Right atrium auricular region (tissue), 2 donors: ENCODE results near the gene SHLD1. TPM values are rescaled to one million over a fixed set of nuclear protein-coding genes. Genes with fewer than 3 reads are reported as not detected.

Source experiments
- DNase-seq: peaks from one replicate; pipeline ENCODE4 v3.0.0-alpha.2; 2019; ENCODE audit warnings: low spot score
- H3K27ac ChIP-seq, 2 donors: fragments of 200-600 bp; sonication (generic); 1 replicate in 1 of 2; 2 replicates in 1 of 2; pipeline ENCODE4 v1.5.1; 2016 to 2019
- H3K27me3 ChIP-seq, 2 donors: fragments of 200-600 bp; sonication (generic); one replicate each; pipeline versions ENCODE4 v1.5.1 to v1.6.0; 2017 to 2019
- H3K36me3 ChIP-seq: fragments of 200-600 bp; sonication (generic); one replicate; pipeline ENCODE4 v1.5.1; 2016
- H3K4me1 ChIP-seq, 2 donors: fragments of 200-600 bp; sonication (generic); one replicate each; pipeline versions ENCODE4 v1.5.1 to v1.6.0; 2017 to 2019
- H3K4me3 ChIP-seq, 2 donors: fragments of 200-600 bp; sonication (generic); 1 replicate in 1 of 2; 2 replicates in 1 of 2; pipeline ENCODE4 v1.5.1; 2017 to 2019; ENCODE audit warnings: mild to moderate bottlenecking in 1 of 2, moderate library complexity in 1 of 2
- H3K9me3 ChIP-seq, 2 donors: fragments of 200-600 bp; sonication (generic); one replicate each; pipeline ENCODE4 v1.5.1; 2019
- total RNA-seq, 2 donors: library from RNA; depleted of rRNA; stranded (reverse); fragments of >200 nt; gene quantifications; one replicate each; pipeline ENCODE4 v1.1.0, GENCODE V29; 2016
- TF ChIP-seq, protein P1 (sequence below), 2 donors: fragments of 200-600 bp; sonication (generic); IDR thresholded peaks; one replicate each; pipeline ENCODE4 v1.5.1; 2019; ENCODE audit warnings: antibody characterized with exemption in 2 of 2

The SHLD1 gene
- total RNA-seq, 2 donors from 2014 or later: 4.7 to 9.6 TPM

DNA sequence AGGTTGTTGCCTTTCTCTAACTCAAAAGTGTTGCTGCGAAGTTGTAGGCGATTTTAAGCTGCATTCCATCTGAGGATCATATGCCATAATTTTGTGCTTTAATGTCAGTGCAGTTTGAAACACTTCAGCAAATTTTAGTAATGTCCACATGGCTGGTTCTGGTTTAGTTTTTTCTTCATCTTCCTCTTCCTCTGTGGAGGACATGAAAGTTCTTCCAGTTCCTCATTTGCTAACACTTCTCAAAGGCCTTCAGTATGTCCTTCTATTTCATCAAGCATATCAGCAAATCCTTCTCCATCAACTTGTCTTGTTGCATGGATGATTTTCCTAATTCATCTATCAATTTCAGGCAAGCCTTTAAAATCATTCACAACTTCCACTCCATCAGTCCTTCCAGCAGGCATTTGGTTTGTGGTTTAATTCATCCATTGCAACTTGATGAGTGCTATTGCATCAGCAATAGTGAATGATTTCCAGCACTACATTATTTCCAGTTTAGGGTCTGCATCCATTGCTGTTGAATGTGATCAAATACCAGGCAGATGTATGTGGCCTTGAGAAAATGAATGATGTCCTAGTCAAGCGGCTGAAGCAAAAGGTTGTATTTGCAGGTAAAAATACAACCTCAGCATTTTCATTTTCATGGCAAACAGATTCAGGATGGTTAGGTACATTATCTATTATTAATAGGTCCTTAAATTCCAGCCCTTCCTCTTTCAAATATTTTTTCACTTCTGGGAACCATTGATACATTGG is 20.2 kb downstream of the SHLD1 start:
- no peak for DNase-seq
- TF ChIP-seq, protein P1, sequence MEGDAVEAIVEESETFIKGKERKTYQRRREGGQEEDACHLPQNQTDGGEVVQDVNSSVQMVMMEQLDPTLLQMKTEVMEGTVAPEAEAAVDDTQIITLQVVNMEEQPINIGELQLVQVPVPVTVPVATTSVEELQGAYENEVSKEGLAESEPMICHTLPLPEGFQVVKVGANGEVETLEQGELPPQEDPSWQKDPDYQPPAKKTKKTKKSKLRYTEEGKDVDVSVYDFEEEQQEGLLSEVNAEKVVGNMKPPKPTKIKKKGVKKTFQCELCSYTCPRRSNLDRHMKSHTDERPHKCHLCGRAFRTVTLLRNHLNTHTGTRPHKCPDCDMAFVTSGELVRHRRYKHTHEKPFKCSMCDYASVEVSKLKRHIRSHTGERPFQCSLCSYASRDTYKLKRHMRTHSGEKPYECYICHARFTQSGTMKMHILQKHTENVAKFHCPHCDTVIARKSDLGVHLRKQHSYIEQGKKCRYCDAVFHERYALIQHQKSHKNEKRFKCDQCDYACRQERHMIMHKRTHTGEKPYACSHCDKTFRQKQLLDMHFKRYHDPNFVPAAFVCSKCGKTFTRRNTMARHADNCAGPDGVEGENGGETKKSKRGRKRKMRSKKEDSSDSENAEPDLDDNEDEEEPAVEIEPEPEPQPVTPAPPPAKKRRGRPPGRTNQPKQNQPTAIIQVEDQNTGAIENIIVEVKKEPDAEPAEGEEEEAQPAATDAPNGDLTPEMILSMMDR (IDR thresholded peaks at IDR 0.05): no peak

DNA sequence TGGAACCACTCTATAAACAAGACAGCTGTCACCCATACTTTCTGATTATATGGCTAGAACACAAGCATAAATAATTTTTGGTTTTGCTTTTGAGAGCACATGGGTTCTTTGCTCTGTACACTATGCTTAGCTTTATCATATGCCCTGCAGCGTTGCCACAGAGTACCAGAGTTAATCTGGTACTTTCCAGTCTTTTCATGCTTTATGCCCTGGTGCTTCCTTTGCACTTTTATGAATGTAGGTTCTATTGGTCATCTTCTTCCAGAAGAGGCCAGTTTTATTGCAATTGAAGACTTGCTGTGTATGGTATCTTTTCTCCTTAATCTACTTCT is 20.8 kb downstream of the SHLD1 start:
- Histone ChIP-seq H3K4me3 (no peak overlapping the region), H3K9me3 (no peaks in the 10 kb centered on the region), H3K27ac (no peak overlapping the region), H3K4me1 (peaks cover 0 to 4% of the 10 kb centered on the region in 2 donors), H3K36me3 (peaks cover 7% of the 10 kb centered on the region), H3K27me3 (no peaks in the 10 kb centered on the region)
- DNase-seq: no peak
- TF ChIP-seq, protein P1 (IDR thresholded peaks at IDR 0.05): no peak

More for the DNA sequence above, 20.2 kb downstream of the SHLD1 start:
- H3K36me3 ChIP-seq: peaks cover 7% of the 10 kb centered on the region
- H3K27me3 ChIP-seq: no peaks in the 10 kb centered on the region
- peaks cover 0 to 4% of the 10 kb centered on the region in 2 donors for H3K4me1 ChIP-seq
- H3K4me3 ChIP-seq: no peak overlapping the region
- no peaks in the 10 kb centered on the region for H3K9me3 ChIP-seq
- H3K27ac ChIP-seq: no peak overlapping the region

DNA sequence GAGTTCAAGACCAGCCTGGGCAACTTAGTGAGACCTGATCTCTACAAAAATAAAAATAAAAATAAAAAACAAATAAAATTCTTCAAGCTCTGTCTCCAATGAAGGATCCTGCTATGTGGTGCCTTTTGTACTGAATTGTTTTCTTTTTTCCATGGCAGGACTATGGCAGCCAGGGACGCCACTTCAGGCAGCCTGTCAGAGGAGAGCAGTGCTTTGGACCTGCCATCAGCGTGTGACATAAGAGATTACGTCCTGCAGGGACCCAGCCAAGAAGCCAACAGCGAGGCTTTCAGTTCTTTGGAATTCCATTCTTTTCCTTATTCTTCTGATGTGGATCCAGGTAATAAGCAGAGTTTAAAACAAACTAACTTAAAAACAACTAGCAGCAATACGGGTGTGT is 22.5 kb downstream of the SHLD1 start:
- Histone ChIP-seq H3K27me3 (no peaks in the 10 kb centered on the region), H3K27ac (peak overlapping the region; percentile 17 to 44), H3K36me3 (peaks cover 10% of the 10 kb centered on the region), H3K9me3 (no peaks in the 10 kb centered on the region), H3K4me3 (no peak overlapping the region), H3K4me1 (no peaks in the 10 kb centered on the region)
- DNase-seq: no peak
- TF ChIP-seq, protein P1 (IDR thresholded peaks at IDR 0.05): no peak

DNA sequence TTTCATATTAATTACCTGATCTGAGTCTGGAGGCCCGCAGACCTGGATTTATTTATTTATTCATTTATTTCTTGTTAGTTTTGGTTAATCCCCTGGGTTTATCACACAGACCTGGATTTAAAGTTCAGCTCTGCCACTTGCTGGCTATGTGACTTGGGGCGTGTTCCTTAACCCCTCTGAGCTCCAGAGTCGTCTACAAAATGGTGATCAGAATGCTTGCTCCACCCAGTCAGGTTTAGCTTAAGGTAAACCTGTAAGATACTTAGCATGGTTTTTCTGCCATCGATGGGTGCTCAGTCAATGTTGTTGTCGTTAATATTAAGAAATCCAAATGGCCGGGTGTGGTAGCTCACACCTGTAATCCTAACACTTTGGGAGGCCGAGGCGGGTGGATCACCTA is 23.4 kb downstream of the SHLD1 start:
- no peak for DNase-seq
- no peaks in the 10 kb centered on the region for H3K4me1 ChIP-seq
- H3K27me3 ChIP-seq: no peaks in the 10 kb centered on the region
- peaks cover 12% of the 10 kb centered on the region for H3K36me3 ChIP-seq
- H3K4me3 ChIP-seq: no peak overlapping the region
- peak overlapping the region; percentile 17 to 44 for H3K27ac ChIP-seq
- no peaks in the 10 kb centered on the region for H3K9me3 ChIP-seq
- TF ChIP-seq, protein P1 (IDR thresholded peaks at IDR 0.05): no peak

DNA sequence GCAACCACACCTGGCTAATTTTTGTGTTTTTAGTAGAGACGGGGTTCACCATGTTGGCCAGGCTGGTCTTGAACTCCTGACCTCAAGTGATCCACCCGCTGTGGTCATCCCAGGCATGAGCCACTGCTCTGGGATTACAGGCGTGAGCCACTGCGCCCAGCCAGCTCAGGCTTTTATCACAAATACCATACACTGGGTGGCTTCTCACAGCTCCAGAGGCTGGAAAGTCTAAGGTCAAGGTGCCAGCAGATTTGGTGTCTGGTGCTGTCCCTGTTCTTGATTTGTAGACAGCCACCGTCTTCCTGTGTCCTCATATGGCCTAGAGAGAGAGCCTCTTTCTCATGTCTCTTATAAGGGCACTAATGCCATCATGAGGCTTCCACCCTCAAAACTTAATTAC is 25.9 kb downstream of the SHLD1 start:
- no peak overlapping the region for H3K4me3 ChIP-seq
- peaks cover 12% of the 10 kb centered on the region for H3K36me3 ChIP-seq
- TF ChIP-seq, protein P1 (IDR thresholded peaks at IDR 0.05): no peak
- H3K4me1 ChIP-seq: peaks cover 0 to 9% of the 10 kb centered on the region in 2 donors
- no peak for DNase-seq
- H3K9me3 ChIP-seq: no peaks in the 10 kb centered on the region
- H3K27ac ChIP-seq: peak overlapping the region; percentile 36 to 50
- no peaks in the 10 kb centered on the region for H3K27me3 ChIP-seq
